ENCODE data around the gene ALPL. TPM values are rescaled to one million over a fixed set of nuclear protein-coding genes. Genes with fewer than 3 reads are reported as not detected.

ALPL gene
- total and polyA plus RNA-seq, 8 donors: 2.9 to 12.0 (median 7.0) TPM; not detected in 2

GRCh38 chr1:21577933-21578332 is 68.7 kb downstream of the ALPL start:
- peaks cover 0 to 23% (median 0%) of the 10 kb centered on the region in 3 donors for H3K27me3 ChIP-seq
- WGBS, 5 donors: 83 to 91% (median 88%) methylated on average over 9 of the region's 9 CpGs
- no peak overlapping the region for H3K27ac ChIP-seq
- H3K36me3 ChIP-seq: no peaks in the 10 kb centered on the region
- intact Hi-C loops (cut with DNase I; ENCODE audit: low total_unique reads): loop anchor here (10.0 kb wide), 1 partner anchor 73 kb away; the partner anchor contains the start of gene ALPL
- no peak for TF ChIP-seq EP300 (IDR thresholded peaks at IDR 0.05)
- TF ChIP-seq POLR2A (IDR thresholded peaks at IDR 0.05): no peak
- no peak for TF ChIP-seq POLR2AphosphoS5 (IDR thresholded peaks at IDR 0.05)
- TF ChIP-seq CTCF (IDR thresholded peaks at IDR 0.05): no peak
- H3K9me3 ChIP-seq: no peaks in the 10 kb centered on the region
- H3K4me1 ChIP-seq: peaks cover 7 to 15% (median 14%) of the 10 kb centered on the region in 4 donors
- no peak for DNase-seq
- H3K4me3 ChIP-seq: no peak overlapping the region

GRCh38 chr1:21579791-21580190 is 70.6 kb downstream of the ALPL start:
- no peak for TF ChIP-seq CTCF (IDR thresholded peaks at IDR 0.05)
- H3K27me3 ChIP-seq: peaks cover 0 to 22% (median 0%) of the 10 kb centered on the region in 3 donors
- peaks cover under 1 to 2% (median 2%) of the 10 kb centered on the region in 4 donors for H3K4me1 ChIP-seq
- intact Hi-C loops (cut with DNase I; ENCODE audit: low total_unique reads): loop anchor here (10.0 kb wide), 1 partner anchor 75 kb away; the partner anchor contains the start of gene ALPL
- no peak overlapping the region for H3K4me3 ChIP-seq
- H3K27ac ChIP-seq: no peak overlapping the region
- no peaks in the 10 kb centered on the region for H3K36me3 ChIP-seq
- DNase-seq: no peak
- H3K9me3 ChIP-seq: no peaks in the 10 kb centered on the region
- 59 to 67% (median 63%) methylated on average over 3 of the region's 3 CpGs for WGBS, 5 donors

- peak overlapping the region in 1 of 5 donors; percentile 41 for H3K27ac ChIP-seq
- TF ChIP-seq POLR2A (IDR thresholded peaks at IDR 0.05): no peak
- no peak for TF ChIP-seq POLR2AphosphoS5 (IDR thresholded peaks at IDR 0.05)
- no peak for TF ChIP-seq EP300 (IDR thresholded peaks at IDR 0.05)
- WGBS, 5 donors: 65 to 80% (median 68%) methylated on average over 10 of the region's 10 CpGs
These were observed 74.9 kb downstream of the ALPL start for GRCh38 chr1:21584096-21584495.

GRCh38 chr1:21585037-21585436 is 75.8 kb downstream of the ALPL start:
- TF ChIP-seq CTCF (IDR thresholded peaks at IDR 0.05) (no peak), POLR2AphosphoS5 (IDR thresholded peaks at IDR 0.05) (no peak), POLR2A (IDR thresholded peaks at IDR 0.05) (no peak)
- DNase-seq: no peak
- 65 to 77% (median 71%) methylated on average over 9 of the region's 9 CpGs for whole genome bisulfite sequencing, 5 donors
- no peaks in the 10 kb centered on the region for H3K36me3 ChIP-seq
- H3K4me3 ChIP-seq: no peak overlapping the region
- no peaks in the 10 kb centered on the region for H3K9me3 ChIP-seq
- intact Hi-C loops (cut with DNase I; ENCODE audit: low total_unique reads): no loop called here
- peaks cover 0 to 43% (median 0%) of the 10 kb centered on the region in 3 donors for H3K27me3 ChIP-seq
- H3K4me1 ChIP-seq: peaks cover 13 to 26% (median 17%) of the 10 kb centered on the region in 4 donors
- no peak overlapping the region for H3K27ac ChIP-seq

More at GRCh38 chr1:21584096-21584495, 74.9 kb downstream of the ALPL start:
- Histone ChIP-seq H3K36me3 (no peaks in the 10 kb centered on the region), H3K4me1 (peaks cover 13 to 22% (median 17%) of the 10 kb centered on the region in 4 donors), H3K27me3 (peaks cover 0 to 39% (median 0%) of the 10 kb centered on the region in 3 donors), H3K9me3 (no peaks in the 10 kb centered on the region), H3K4me3 (no peak overlapping the region)
- DNase-seq: no peak
- intact Hi-C loops (cut with DNase I; ENCODE audit: low total_unique reads): no loop called here

GRCh38 chr1:21586222-21586621 is 77.0 kb downstream of the ALPL start:
- H3K36me3 ChIP-seq: no peaks in the 10 kb centered on the region
- peaks cover 0 to 55% (median 0%) of the 10 kb centered on the region in 3 donors for H3K27me3 ChIP-seq
- H3K27ac ChIP-seq: peak overlapping the region in 1 of 5 donors; percentile 8
- H3K4me1 ChIP-seq: peaks cover 13 to 38% (median 21%) of the 10 kb centered on the region in 4 donors
- H3K4me3 ChIP-seq: no peak overlapping the region
- TF ChIP-seq POLR2AphosphoS5 (IDR thresholded peaks at IDR 0.05): no peak
- no peak for TF ChIP-seq CTCF (IDR thresholded peaks at IDR 0.05)
- no peak for TF ChIP-seq EP300 (IDR thresholded peaks at IDR 0.05)
- TF ChIP-seq POLR2A (IDR thresholded peaks at IDR 0.05): no peak
- 42 to 51% (median 48%) methylated on average over 11 to 12 of the region's 12 CpGs for WGBS, 5 donors
- H3K9me3 ChIP-seq: no peaks in the 10 kb centered on the region
- peak in 1 of 2 donors; percentile 29 for DNase-seq
- intact Hi-C loops (cut with DNase I; ENCODE audit: low total_unique reads): no loop called here

All from stomach (tissue), 9 donors.